Body of pancreas (tissue), 4 donors: ENCODE data around the gene ISCA2. TPM values are rescaled to one million over a fixed set of nuclear protein-coding genes. Genes with fewer than 3 reads are reported as not detected.

Source experiments
- ATAC-seq: fragments of 150-250 bp; one replicate; pipeline ENCODE4 v1.9.1; 2016
- DNase-seq, 4 donors: peaks; one replicate each; pipeline ENCODE4 v3.0.0-alpha.2; 2019
- H3K27ac ChIP-seq, 4 donors: fragments of 200-600 bp; sonication (generic); 1 replicate in 3 of 4; 2 replicates in 1 of 4; pipeline versions ENCODE4 v1.5.1 to v1.6.1; 2016 to 2019; ENCODE audit warnings: mild to moderate bottlenecking in 1 of 4, mixed read lengths in 1 of 4, moderate library complexity in 1 of 4
- H3K27me3 ChIP-seq, 2 donors: fragments of 200-600 bp; sonication (generic); one replicate each; pipeline ENCODE4 v1.6.0; 2016; ENCODE audit warnings: mild to moderate bottlenecking in 1 of 2
- H3K36me3 ChIP-seq, 2 donors: fragments of 200-600 bp; sonication (generic); replicated peaks in 1 of 2; 2 replicates each; pipeline ENCODE4 v1.5.1; 2016; ENCODE audit warnings: low read depth in 2 of 2; ENCODE audit not compliant: insufficient read depth in 1 of 2
- H3K4me1 ChIP-seq: fragments of 200-600 bp; sonication (generic); one replicate; pipeline ENCODE4 v1.6.0; 2016
- H3K4me3 ChIP-seq, 2 donors: fragments of 200-600 bp; sonication (generic); 1 replicate in 1 of 2; 2 replicates in 1 of 2; pipeline ENCODE4 v1.5.1; 2016 to 2019
- H3K9me3 ChIP-seq, 3 donors: fragments of 200-600 bp; sonication (generic); 1 replicate in 2 of 3; 2 replicates in 1 of 3; pipeline ENCODE4 v1.5.1; 2016
- POLR2A ChIP-seq, 3 donors: fragments of 450-650 bp; IDR thresholded peaks; one replicate each; pipeline ENCODE4 v1.6.1; 2016; ENCODE audit warnings: antibody characterized with exemption in 3 of 3, mild to moderate bottlenecking in 2 of 3
- WGBS, 2 donors: methylation state at CpG; one replicate each; pipeline ENCODE4 v1.1.5; 2017; 5-methylcytosine and 5-hydroxymethylcytosine counted together
- intact Hi-C: fragments of 100-400 bp; cut with DNase I; formaldehyde crosslinking; loops from one replicate; pipeline ENCODE4 v1.15.1; 2023
- total RNA-seq, 2 donors: library from RNA; depleted of rRNA; stranded (reverse); fragments of >200 nt; gene quantifications; one replicate each; pipeline ENCODE4 v1.1.0, GENCODE V29; 2016
- TF ChIP-seq, protein P1 (sequence below), 7 experiments: fragments of 450-650 bp in 4 of 7; fragments of 200-600 bp in 3 of 7; sonication (generic) in 3 of 7; IDR thresholded peaks; one replicate each; pipeline ENCODE4 v1.5.1; 2016 to 2019; ENCODE audit warnings: antibody characterized with exemption in 7 of 7

The ISCA2 gene
- total RNA-seq, 2 donors from 2014 or later = 4.3 to 17.6 TPM

DNA sequence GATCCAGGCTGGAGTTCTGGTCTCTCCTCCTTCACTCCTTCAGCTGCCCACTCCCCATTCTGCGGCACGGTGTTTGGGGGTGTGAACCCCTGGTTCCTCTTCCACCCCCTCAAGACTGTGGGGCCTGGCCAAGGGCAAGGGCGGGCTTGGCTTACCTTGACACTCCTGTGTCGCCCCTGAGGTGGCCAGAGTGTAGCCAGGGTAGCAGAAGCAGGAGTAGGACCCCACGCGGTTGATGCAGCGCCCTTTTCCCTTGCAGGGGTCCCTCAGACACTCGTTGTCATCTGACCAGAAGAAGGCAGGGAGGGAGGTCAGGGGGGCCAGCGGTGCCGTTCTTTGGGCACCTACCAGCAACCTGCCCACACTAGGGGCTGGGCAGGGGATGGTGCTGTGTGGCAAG is 28.2 kb downstream of the ISCA2 start:
- Histone ChIP-seq H3K4me3 (no peak overlapping the region), H3K4me1 (no peaks in the 10 kb centered on the region), H3K36me3 (no peaks in the 10 kb centered on the region), H3K27me3 (no peaks in the 10 kb centered on the region), H3K9me3 (no peaks in the 10 kb centered on the region), H3K27ac (no peak overlapping the region)
- intact Hi-C loops = no loop called here
- DNase-seq (no peak), ATAC-seq (no peak)
- whole genome bisulfite sequencing, 2 donors = 85 to 100% methylated on average over 5 to 10 of the region's 10 CpGs
- TF ChIP-seq, protein P1, sequence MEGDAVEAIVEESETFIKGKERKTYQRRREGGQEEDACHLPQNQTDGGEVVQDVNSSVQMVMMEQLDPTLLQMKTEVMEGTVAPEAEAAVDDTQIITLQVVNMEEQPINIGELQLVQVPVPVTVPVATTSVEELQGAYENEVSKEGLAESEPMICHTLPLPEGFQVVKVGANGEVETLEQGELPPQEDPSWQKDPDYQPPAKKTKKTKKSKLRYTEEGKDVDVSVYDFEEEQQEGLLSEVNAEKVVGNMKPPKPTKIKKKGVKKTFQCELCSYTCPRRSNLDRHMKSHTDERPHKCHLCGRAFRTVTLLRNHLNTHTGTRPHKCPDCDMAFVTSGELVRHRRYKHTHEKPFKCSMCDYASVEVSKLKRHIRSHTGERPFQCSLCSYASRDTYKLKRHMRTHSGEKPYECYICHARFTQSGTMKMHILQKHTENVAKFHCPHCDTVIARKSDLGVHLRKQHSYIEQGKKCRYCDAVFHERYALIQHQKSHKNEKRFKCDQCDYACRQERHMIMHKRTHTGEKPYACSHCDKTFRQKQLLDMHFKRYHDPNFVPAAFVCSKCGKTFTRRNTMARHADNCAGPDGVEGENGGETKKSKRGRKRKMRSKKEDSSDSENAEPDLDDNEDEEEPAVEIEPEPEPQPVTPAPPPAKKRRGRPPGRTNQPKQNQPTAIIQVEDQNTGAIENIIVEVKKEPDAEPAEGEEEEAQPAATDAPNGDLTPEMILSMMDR (IDR thresholded peaks at IDR 0.05) = no peak
- no peak for TF ChIP-seq POLR2A (IDR thresholded peaks at IDR 0.05)

DNA sequence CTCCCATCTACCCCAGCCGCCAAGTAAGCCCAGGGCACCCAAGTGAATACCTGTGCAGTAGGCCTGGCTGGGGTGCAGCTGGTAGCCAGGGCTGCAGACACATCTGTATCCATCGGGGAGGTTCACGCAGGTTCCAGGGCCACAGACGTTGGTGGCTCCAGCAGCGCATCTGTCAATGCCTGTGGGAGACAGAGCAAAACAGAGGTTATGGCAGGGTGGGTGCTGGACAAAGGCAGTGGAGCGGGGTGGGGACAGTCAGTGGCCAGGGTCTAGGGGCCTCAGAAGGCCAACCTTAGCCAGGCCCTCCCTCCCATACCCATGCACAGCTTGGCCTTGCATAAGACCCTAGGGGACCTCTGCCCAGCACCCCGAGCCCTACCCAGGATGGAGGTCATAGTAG is 29.2 kb downstream of the ISCA2 start:
- Histone ChIP-seq H3K36me3 (no peaks in the 10 kb centered on the region), H3K4me1 (no peaks in the 10 kb centered on the region), H3K4me3 (no peak overlapping the region), H3K27me3 (no peaks in the 10 kb centered on the region), H3K27ac (no peak overlapping the region), H3K9me3 (no peaks in the 10 kb centered on the region)
- DNase-seq (no peak), ATAC-seq (no peak)
- 72 to 88% methylated on average over 4 to 7 of the region's 7 CpGs for WGBS, 2 donors
- TF ChIP-seq, protein P1 (IDR thresholded peaks at IDR 0.05) = no peak
- no peak for TF ChIP-seq POLR2A (IDR thresholded peaks at IDR 0.05)
- intact Hi-C loops = no loop called here

DNA sequence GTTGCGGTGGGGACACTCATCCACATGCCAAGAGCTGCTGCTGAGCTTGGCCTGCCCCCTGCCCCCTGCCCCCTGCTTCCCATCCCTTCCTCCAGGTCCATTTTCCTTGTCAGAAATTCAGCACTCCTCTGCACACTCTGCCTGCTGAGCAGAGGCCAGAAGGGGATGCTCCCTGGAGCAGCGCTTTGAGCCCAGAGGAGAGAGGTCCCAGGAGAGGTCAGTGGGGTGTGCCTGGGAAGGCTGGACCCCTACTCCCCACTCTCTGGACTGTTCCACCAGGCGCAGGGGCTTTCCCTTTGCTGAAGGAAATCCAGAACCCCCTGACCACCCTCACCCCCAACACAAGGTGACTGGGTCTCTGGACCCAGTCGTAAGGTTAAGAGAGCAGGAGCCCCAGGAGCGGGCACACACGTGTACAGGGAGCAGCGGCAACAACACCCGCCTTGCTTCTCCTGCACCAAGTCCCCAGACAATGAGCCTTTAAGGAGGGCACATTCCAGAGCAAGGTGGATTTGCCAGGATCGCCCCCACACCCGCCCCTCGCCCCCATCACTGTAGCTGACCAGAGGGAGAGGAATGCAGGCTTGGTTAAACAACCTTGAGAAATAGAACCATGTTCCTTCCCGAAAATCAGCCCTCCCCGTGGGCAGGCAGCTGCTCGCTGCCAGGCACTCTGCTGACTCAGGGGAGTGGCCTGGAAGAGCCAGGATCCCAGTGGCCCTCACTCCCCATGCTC is 30.7 kb downstream of the ISCA2 start:
- H3K4me3 ChIP-seq = no peak overlapping the region
- 70 to 73% methylated on average over 6 to 14 of the region's 14 CpGs for WGBS, 2 donors
- no peaks in the 10 kb centered on the region for H3K4me1 ChIP-seq
- TF ChIP-seq, protein P1 (IDR thresholded peaks at IDR 0.05) = no peak
- ATAC-seq (peak; percentile 21), DNase-seq (peak in 1 of 4 donors; percentile 12)
- no peaks in the 10 kb centered on the region for H3K27me3 ChIP-seq
- H3K27ac ChIP-seq = no peak overlapping the region
- H3K36me3 ChIP-seq = no peaks in the 10 kb centered on the region
- H3K9me3 ChIP-seq = no peaks in the 10 kb centered on the region
- intact Hi-C loops = no loop called here

DNA sequence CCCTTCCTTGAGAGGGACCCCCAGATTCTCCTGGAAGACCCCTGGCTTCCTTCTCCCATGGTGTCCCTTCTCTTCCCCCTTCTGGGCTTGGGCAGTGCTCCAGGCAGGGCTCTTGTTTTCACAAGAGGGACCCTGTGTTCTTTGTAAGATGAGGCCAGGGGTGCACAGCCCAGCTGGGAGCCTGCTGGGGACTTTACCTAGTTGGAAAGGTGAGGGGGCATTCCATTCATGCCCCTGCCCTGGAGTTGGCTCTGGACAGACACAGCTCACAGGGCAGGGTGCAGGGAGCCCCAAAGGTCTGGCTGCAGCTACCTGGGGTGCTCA is 31.2 kb downstream of the ISCA2 start:
- Histone ChIP-seq H3K27ac (no peak overlapping the region), H3K36me3 (no peaks in the 10 kb centered on the region), H3K27me3 (no peaks in the 10 kb centered on the region), H3K4me3 (no peak overlapping the region), H3K4me1 (no peaks in the 10 kb centered on the region), H3K9me3 (no peaks in the 10 kb centered on the region)
- TF ChIP-seq POLR2A (IDR thresholded peaks at IDR 0.05) = no peak
- TF ChIP-seq, protein P1 (IDR thresholded peaks at IDR 0.05) = no peak
- ATAC-seq (no peak), DNase-seq (no peak)
- intact Hi-C loops = no loop called here

DNA sequence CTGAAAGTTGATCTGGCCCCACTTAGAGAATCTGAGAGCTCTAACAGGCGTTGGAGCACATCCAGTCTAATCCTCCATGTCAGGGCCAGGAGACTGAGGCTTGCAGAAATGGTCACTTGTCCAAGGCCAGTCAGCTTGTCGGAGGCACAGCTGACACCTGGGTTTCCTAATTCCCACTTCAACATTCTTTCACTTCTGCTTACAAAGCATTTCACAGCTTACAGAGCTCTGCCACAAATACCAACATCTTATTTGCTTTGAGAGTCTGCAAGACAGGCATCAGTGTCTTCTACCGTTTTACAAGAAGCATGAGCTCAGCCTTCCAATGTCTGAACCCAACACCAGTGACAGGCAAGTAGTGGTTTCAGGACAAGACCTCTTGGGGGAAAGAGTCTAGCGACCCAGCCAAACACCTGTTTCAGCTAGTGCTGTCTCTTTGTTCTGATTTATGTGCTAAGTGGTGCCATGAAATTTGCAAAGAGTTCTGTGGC is 31.8 kb downstream of the ISCA2 start:
- no peak for ATAC-seq
- 39 to 48% methylated on average over 3 to 4 of the region's 4 CpGs for WGBS, 2 donors

More for the DNA sequence above, 31.8 kb downstream of the ISCA2 start:
- Histone ChIP-seq H3K27ac (no peak overlapping the region), H3K36me3 (no peaks in the 10 kb centered on the region), H3K27me3 (no peaks in the 10 kb centered on the region), H3K4me1 (no peaks in the 10 kb centered on the region), H3K4me3 (no peak overlapping the region), H3K9me3 (no peaks in the 10 kb centered on the region)
- TF ChIP-seq, protein P1 (IDR thresholded peaks at IDR 0.05) = no peak
- no peak for TF ChIP-seq POLR2A (IDR thresholded peaks at IDR 0.05)
- DNase-seq = no peak
- intact Hi-C loops = no loop called here
